H1 (cell line): ENCODE data around the gene LCMT1. TPM values are rescaled to one million over a fixed set of nuclear protein-coding genes. Genes with fewer than 3 reads are reported as not detected.

Source experiments
- CTCF ChIA-PET: fragments of 300-600 bp; sonication (Branson Sonifier 250); formaldehyde crosslinking; loops from one replicate; lab custom pipeline; 2021; ENCODE audit not compliant: partially characterized antibody; lab: Charles Lee
- POLR2A ChIA-PET: fragments of 300-600 bp; sonication (Branson Sonifier 250); formaldehyde crosslinking; loops from one replicate; lab custom pipeline; 2021; ENCODE audit warnings: inconsistent platforms; ENCODE audit not compliant: partially characterized antibody; lab: Charles Lee
- DNase-seq, 2 experiments: peaks; one replicate each; pipeline versions ENCODE4 v3.0.0 to v3.0.0-alpha.2; 2010 to 2022; ENCODE audit warnings: low spot score in 2 of 2, low read depth in 1 of 2, mixed read lengths in 1 of 2
- FAIRE-seq: peaks from 2 replicates; lab custom pipeline; 2011; peaks lifted over from hg19 to GRCh38; lab: Jason Lieb, UNC
- H2AFZ ChIP-seq: 2 replicates; pipeline ENCODE4 v1.8.1; 2012; ENCODE audit warnings: low read length, inconsistent platforms
- H2AK5ac ChIP-seq: 2 replicates; pipeline ENCODE4 v1.6.1; 2013; ENCODE audit warnings: low read depth, low read length
- H2BK120ac ChIP-seq: replicated peaks from 2 replicates; pipeline ENCODE3; 2013; ENCODE audit warnings: low read depth, low read length, inconsistent platforms
- H2BK12ac ChIP-seq: 2 replicates; pipeline ENCODE4 v1.6.1; 2013; ENCODE audit warnings: low read depth, low read length
- H2BK15ac ChIP-seq: 2 replicates; pipeline ENCODE4 v1.6.1; 2013; ENCODE audit warnings: low read length
- H2BK20ac ChIP-seq: 2 replicates; pipeline ENCODE4 v1.6.1; 2013; ENCODE audit warnings: low read length
- H2BK5ac ChIP-seq: 2 replicates; pipeline ENCODE4 v1.6.1; 2013; ENCODE audit warnings: low read depth, low read length
- H3K14ac ChIP-seq: 2 replicates; pipeline ENCODE4 v1.6.1; 2013; ENCODE audit warnings: inconsistent platforms; ENCODE audit not compliant: insufficient read length
- H3K18ac ChIP-seq: 2 replicates; pipeline ENCODE4 v1.6.1; 2013; ENCODE audit warnings: low read length; ENCODE audit errors: extremely low read depth
- H3K23ac ChIP-seq: 2 replicates; pipeline ENCODE4 v1.6.1; 2013; ENCODE audit warnings: inconsistent platforms; ENCODE audit not compliant: insufficient read length
- H3K23me2 ChIP-seq: 2 replicates; pipeline ENCODE4 v1.6.1; 2013; ENCODE audit warnings: low read depth, low read length
- H3K27ac ChIP-seq: 2 replicates; pipeline ENCODE4 v1.6.1; 2011; ENCODE audit warnings: low read depth, low read length, inconsistent platforms
- H3K27me3 ChIP-seq, 4 experiments: replicated peaks in 1 of 4; 1 replicate in 1 of 4; 2 replicates in 3 of 4; pipeline versions ENCODE4 v1.6.1 to v1.8.1; 2011 to 2013; ENCODE audit warnings: low read length in 3 of 4, mild to moderate bottlenecking in 3 of 4, inconsistent platforms in 2 of 4, mixed read lengths in 2 of 4, moderate library complexity in 1 of 4; ENCODE audit not compliant: control insufficient read depth in 3 of 4, insufficient read depth in 3 of 4; ENCODE audit errors: extremely low read depth in 1 of 4
- H3K36me3 ChIP-seq, 4 experiments: 2 replicates each; pipeline versions ENCODE4 v1.6.1 to v1.8.1; 2011 to 2013; ENCODE audit warnings: mild to moderate bottlenecking in 4 of 4, low read length in 3 of 4, moderate library complexity in 2 of 4, control low read depth in 1 of 4, inconsistent platforms in 1 of 4; ENCODE audit not compliant: insufficient read depth in 4 of 4, control insufficient read depth in 2 of 4
- H3K4ac ChIP-seq: replicated peaks from 2 replicates; pipeline ENCODE3; 2013; ENCODE audit warnings: low read length, low read depth, mixed read lengths, inconsistent platforms; ENCODE audit not compliant: insufficient read length
- H3K4me1 ChIP-seq, 4 experiments: replicated peaks in 1 of 4; 1 replicate in 1 of 4; 2 replicates in 3 of 4; pipeline versions ENCODE4 v1.6.1 to v1.8.1; 2011 to 2013; ENCODE audit warnings: low read length in 3 of 4, inconsistent platforms in 2 of 4, mixed read lengths in 1 of 4; ENCODE audit not compliant: insufficient read depth in 4 of 4, control insufficient read depth in 3 of 4
- H3K4me2 ChIP-seq, 2 experiments: 2 replicates each; pipeline versions ENCODE4 v1.6.1 to v1.8.1; 2011 to 2013; ENCODE audit warnings: low read depth in 2 of 2, low read length in 2 of 2, control low read depth in 1 of 2, inconsistent platforms in 1 of 2, mild to moderate bottlenecking in 1 of 2; ENCODE audit not compliant: insufficient read depth in 1 of 2
- H3K4me3 ChIP-seq, 4 experiments: fragments of 200-600, 300-600 bp in 1 of 4; sonication (generic), shearing (Covaris generic), sonication (Bioruptor Twin) in 1 of 4; 2 replicates each; pipeline versions ENCODE4 v1.5.1 to v1.8.1; 2011 to 2016; ENCODE audit warnings: low read length in 4 of 4, low read depth in 3 of 4, control low read depth in 2 of 4, inconsistent platforms in 2 of 4, mild to moderate bottlenecking in 2 of 4, mixed read lengths in 1 of 4, moderate library complexity in 1 of 4; ENCODE audit not compliant: insufficient read depth in 2 of 4; ENCODE audit errors: extremely low read depth in 1 of 4
- H3K56ac ChIP-seq: replicated peaks from 2 replicates; pipeline ENCODE3; 2013; ENCODE audit warnings: low read depth, mild to moderate bottlenecking, mixed read lengths, low read length, inconsistent platforms; ENCODE audit not compliant: insufficient read length
- H3K79me1 ChIP-seq: 2 replicates; pipeline ENCODE4 v1.6.1; 2013; ENCODE audit warnings: low read depth, low read length, control low read depth
- H3K79me2 ChIP-seq, 2 experiments: 2 replicates each; pipeline versions ENCODE4 v1.6.1 to v1.8.1; 2012 to 2013; ENCODE audit warnings: low read length in 2 of 2, mild to moderate bottlenecking in 2 of 2, inconsistent platforms in 1 of 2; ENCODE audit not compliant: insufficient read depth in 2 of 2, control insufficient read depth in 1 of 2
- H3K9ac ChIP-seq, 4 experiments: replicated peaks in 1 of 4; 1 replicate in 1 of 4; 2 replicates in 3 of 4; pipeline versions ENCODE4 v1.6.1 to v1.8.1; 2011 to 2013; ENCODE audit warnings: low read depth in 3 of 4, low read length in 3 of 4, control low read depth in 2 of 4, mild to moderate bottlenecking in 2 of 4, moderate library complexity in 2 of 4, inconsistent platforms in 1 of 4; ENCODE audit errors: extremely low read depth in 1 of 4
- H3K9me3 ChIP-seq, 2 experiments: 2 replicates each; pipeline versions ENCODE4 v1.6.1 to v1.8.1; 2012 to 2013; ENCODE audit warnings: mild to moderate bottlenecking in 2 of 2, moderate library complexity in 2 of 2, control low read depth in 1 of 2, inconsistent platforms in 1 of 2, low read depth in 1 of 2, low read length in 1 of 2, mixed read lengths in 1 of 2; ENCODE audit not compliant: insufficient read depth in 2 of 2
- H4K20me1 ChIP-seq, 2 experiments: replicated peaks in 1 of 2; 2 replicates each; pipeline versions ENCODE3 to v1.8.1; 2011 to 2013; ENCODE audit warnings: inconsistent platforms in 2 of 2, low read length in 2 of 2, mild to moderate bottlenecking in 1 of 2; ENCODE audit not compliant: insufficient read depth in 2 of 2, control insufficient read depth in 1 of 2
- H4K5ac ChIP-seq: 2 replicates; pipeline ENCODE4 v1.6.1; 2013; ENCODE audit warnings: low read length, low read depth, mixed read lengths, inconsistent platforms; ENCODE audit not compliant: insufficient read length
- H4K8ac ChIP-seq: 2 replicates; pipeline ENCODE4 v1.8.0; 2013; ENCODE audit warnings: mild to moderate bottlenecking, moderate library complexity, low read length, inconsistent platforms; ENCODE audit not compliant: insufficient read depth; ENCODE audit errors: extremely low read depth
- H4K91ac ChIP-seq: replicated peaks from 2 replicates; pipeline ENCODE3; 2013; ENCODE audit warnings: low read length, mixed read lengths, inconsistent platforms; ENCODE audit not compliant: insufficient read length
- BRCA1 ChIP-seq: IDR thresholded peaks from 2 replicates; pipeline ENCODE4 v1.6.1; 2012; ENCODE audit warnings: low read depth, low read length, improper control_type of control experiment
- CBX5 ChIP-seq: fragments of 300-800, 300-1000 bp; sonication (generic); IDR thresholded peaks from 2 replicates; pipeline ENCODE4 v1.7.1; 2016; ENCODE audit warnings: antibody characterized with exemption, low read length, low read depth
- CBX8 ChIP-seq: fragments of 300-800, 300-1000 bp; sonication (generic); IDR thresholded peaks from 2 replicates; pipeline ENCODE4 v1.7.1; 2016; ENCODE audit warnings: low read depth, low read length, borderline replicate concordance
- CREB1 ChIP-seq: IDR thresholded peaks from 2 replicates; pipeline ENCODE4 v1.6.1; 2012; ENCODE audit warnings: inconsistent platforms
- CTCF ChIP-seq, 3 experiments: IDR thresholded peaks; 1 replicate in 2 of 3; 2 replicates in 1 of 3; pipeline versions ENCODE4 v1.5.1 to v1.6.1; 2011; ENCODE audit warnings: low read length in 3 of 3, mild to moderate bottlenecking in 3 of 3, inconsistent platforms in 2 of 3, low read depth in 1 of 3, moderate library complexity in 1 of 3; ENCODE audit not compliant: insufficient read depth in 1 of 3; ENCODE audit errors: control extremely low read depth in 1 of 3
- EP300 ChIP-seq, 2 experiments: IDR thresholded peaks; 1 replicate in 1 of 2; 2 replicates in 1 of 2; pipeline ENCODE4 v1.6.1; 2011 to 2012; ENCODE audit warnings: low read depth in 2 of 2, low read length in 2 of 2, mild to moderate bottlenecking in 2 of 2, borderline replicate concordance in 1 of 2, inconsistent platforms in 1 of 2, moderate library complexity in 1 of 2
- EZH2 ChIP-seq: fragments of 200-600 bp; sonication (generic); IDR thresholded peaks from 2 replicates; pipeline ENCODE4 v1.7.1; 2012; ENCODE audit warnings: low read depth, mild to moderate bottlenecking, moderate library complexity, low read length, inconsistent platforms; ENCODE audit not compliant: severe bottlenecking
- KDM5A ChIP-seq: fragments of 200-600 bp; IDR thresholded peaks from 2 replicates; pipeline ENCODE4 v1.7.1; 2012; ENCODE audit warnings: mild to moderate bottlenecking, low read length, inconsistent platforms, mixed read lengths
- SAP30 ChIP-seq: fragments of 300-600 bp; sonication (generic); IDR thresholded peaks from 2 replicates; pipeline ENCODE4 v1.7.1; 2012; ENCODE audit warnings: low read length, moderate library complexity, mild to moderate bottlenecking, inconsistent platforms; ENCODE audit not compliant: insufficient read depth, insufficient replicate concordance
- SIRT6 ChIP-seq: IDR thresholded peaks from one replicate; pipeline ENCODE4 v1.7.1; 2012; ENCODE audit warnings: low read length, inconsistent platforms
- SRF ChIP-seq: IDR thresholded peaks from 2 replicates; pipeline ENCODE4 v1.6.1; 2011; ENCODE audit warnings: mild to moderate bottlenecking, low read depth, low read length, moderate library complexity
- TAF7 ChIP-seq: optimal IDR thresholded peaks from 2 replicates; pipeline ENCODE3; 2011; ENCODE audit warnings: low read depth, mild to moderate bottlenecking, inconsistent platforms, low read length, moderate library complexity, borderline replicate concordance
- WGBS, 2 experiments: shearing (Covaris generic) in 1 of 2; methylation state at CpG; one replicate each; pipeline versions ENCODE4 v1.1.6 to v1.1.7; 2013 to 2015; ENCODE audit warnings: low lambda C conversion rate in 2 of 2, mixed read lengths in 2 of 2, inconsistent platforms in 1 of 2, low coverage in 1 of 2, missing lambda C conversion rate in 1 of 2; ENCODE audit not compliant: insufficient replicate concordance in 2 of 2, insufficient coverage in 1 of 2, insufficient read length in 1 of 2; ENCODE audit errors: extremely low coverage in 1 of 2, missing lambda C conversion rate in 1 of 2; 5-methylcytosine and 5-hydroxymethylcytosine counted together
- polyA plus RNA-seq, 7 experiments: library from polyadenylated mRNA; depleted of rRNA in 3 of 7; stranded (reverse) in 5 of 7; unstranded in 2 of 7; fragments of >200 nt in 5 of 7; fragments of 200-250 nt in 2 of 7; gene quantifications; 1 replicate in 5 of 7; 2 replicates in 1 of 7; 4 replicates in 1 of 7; pipeline versions ENCODE4 v1.2.1 to v1.2.3, GENCODE V29; 2011 to 2013; ENCODE audit warnings: missing spikeins in 2 of 7, mixed read lengths in 2 of 7
- total RNA-seq: library from RNA; stranded (reverse); fragmentation: NEBNext Ultra II Directional; extraction: Animal tissue kit (Norgen Biotek cat#: 25700); gene quantifications from 2 replicates; pipeline ENCODE4 v1.2.1, GENCODE V29; 2021

Gene LCMT1
- total and polyA plus RNA-seq, 2 of the 8 experiments (the other 6 are each of a cell fraction or from before 2014, with no cell fraction given), result 61.0 to 80.8 TPM

GRCh38 chr16:25174285-25174684 is 62.7 kb downstream of the LCMT1 start:
- Histone ChIP-seq H3K18ac (no peak overlapping the region), H3K27me3 (no peaks in the 10 kb centered on the region), H4K20me1 (no peaks in the 10 kb centered on the region), H4K5ac (no peak overlapping the region), H2BK15ac (no peak overlapping the region), H3K56ac (no peak overlapping the region), H4K8ac (no peak overlapping the region), H4K91ac (no peak overlapping the region), H3K79me1 (no peaks in the 10 kb centered on the region), H3K23ac (no peak overlapping the region), H2BK12ac (no peak overlapping the region), H3K4me2 (no peak overlapping the region), H3K36me3 (peaks cover 2 to 31% (median 15%) of the 10 kb centered on the region in 4 experiments; a peak in 6 of 8 replicates), H3K9ac (no peak overlapping the region), H3K27ac (no peak overlapping the region), H3K23me2 (no peaks in the 10 kb centered on the region), H2BK20ac (no peak overlapping the region), H3K4me3 (no peak overlapping the region), H3K79me2 (no peaks in the 10 kb centered on the region), H2AFZ (no peak overlapping the region), H3K4ac (no peak overlapping the region), H2BK120ac (no peak overlapping the region), H2BK5ac (no peak overlapping the region), H3K14ac (no peak overlapping the region), H3K9me3 (no peaks in the 10 kb centered on the region), H2AK5ac (no peak overlapping the region), H3K4me1 (no peaks in the 10 kb centered on the region)
- 91% methylated on average over 2 of the region's 2 CpGs; no CpG with 5 or more reads in 1 of the 2 experiments for WGBS, 2 experiments
- FAIRE-seq, result no peak
- DNase-seq, result no peak
- ChIA-PET CTCF (interaction anchor here (1.1 to 1.3 kb wide), 2 partner anchors 10 to 50 kb away, joined by 3 to 4 read pairs; no protein-coding TSS in a partner anchor), POLR2A (no interaction called here)
- no peak for TF ChIP-seq CBX5
- TF ChIP-seq CBX8, result no peak
- TF ChIP-seq CTCF (IDR thresholded peaks at IDR 0.05; ENCODE audit: control extremely low read depth in 1 of 3, insufficient read depth in 1 of 3, low read depth in 1 of 3, low read length in 3 of 3), result no peak
- no peak for TF ChIP-seq SRF
- TF ChIP-seq TAF7, result no peak
- no peak for TF ChIP-seq CREB1
- no peak for TF ChIP-seq KDM5A
- no peak for TF ChIP-seq EZH2
- no peak for TF ChIP-seq EP300 (IDR thresholded peaks at IDR 0.05; ENCODE audit: borderline replicate concordance in 1 of 2, low read depth in 2 of 2, low read length in 2 of 2)
- TF ChIP-seq BRCA1, result no peak
- TF ChIP-seq SAP30, result no peak
- no peak for TF ChIP-seq SIRT6
